Thyroid gland (tissue), 4 donors: ENCODE data around the gene FAM209B.

Experiments used
- CTCF ChIP-seq, 6 experiments: fragments of 200-600 bp in 3 of 6; fragments of 450-650 bp in 3 of 6; sonication (generic) in 3 of 6; IDR thresholded peaks; one replicate each; pipeline ENCODE4 v1.5.1; 2016 to 2019; ENCODE audit warnings: antibody characterized with exemption in 6 of 6, mild to moderate bottlenecking in 2 of 6, inconsistent platforms in 1 of 6, moderate library complexity in 1 of 6
- POLR2A ChIP-seq, 2 donors: fragments of 450-650 bp; IDR thresholded peaks; one replicate each; pipeline ENCODE4 v1.6.1; 2017; ENCODE audit warnings: antibody characterized with exemption in 2 of 2, mild to moderate bottlenecking in 2 of 2, moderate library complexity in 1 of 2

GRCh38 chr20:56566621-56567020 lies 33.6 kb downstream of the FAM209B start:
- TF ChIP-seq CTCF (IDR thresholded peaks at IDR 0.05) = no peak
- TF ChIP-seq POLR2A (IDR thresholded peaks at IDR 0.05) = no peak
